Activated CD4-positive, alpha-beta T cell treated with anti-CD3 and anti-CD28 coated beads, Interleukin-2, amount 10 ng/mL, durations not matched to agents 24 days and 14 days (primary cell): Measurements from ENCODE around the gene CTSA. TPM values are rescaled to one million over a fixed set of nuclear protein-coding genes. Genes with fewer than 3 reads are reported as not detected.
A peak's percentile ranks its signal among the peaks of the same experiment; 100 is the strongest.
"Not testable (repeated sequence)": the region's sequence is repeated elsewhere in the genome, so short reads cannot be mapped to it uniquely, and the experiment has no call there.

Experiments
- DNase-seq: peaks from one replicate; pipeline ENCODE4 v3.0.0; 2022
- H3K27ac Mint-ChIP-seq: one replicate; pipeline ENCODE4 v1.8.0; 2022; ENCODE audit warnings: mild to moderate bottlenecking, mixed read lengths
- H3K27me3 Mint-ChIP-seq: one replicate; pipeline ENCODE4 v1.8.0; 2022; ENCODE audit warnings: mixed read lengths
- H3K36me3 Mint-ChIP-seq: one replicate; pipeline ENCODE4 v1.8.0; 2022; ENCODE audit warnings: low read depth, mild to moderate bottlenecking, mixed read lengths
- H3K4me1 Mint-ChIP-seq: one replicate; pipeline ENCODE4 v1.8.0; 2021; ENCODE audit warnings: mixed read lengths
- H3K4me3 Mint-ChIP-seq: one replicate; pipeline ENCODE4 v1.8.0; 2022; ENCODE audit warnings: mild to moderate bottlenecking, moderate library complexity, mixed read lengths
- H3K9me3 Mint-ChIP-seq: one replicate; pipeline ENCODE4 v1.8.0; 2021; ENCODE audit warnings: mixed read lengths
- intact Hi-C: fragments of 100-400 bp; cut with micrococcal nuclease; formaldehyde crosslinking; loops from one replicate; pipeline ENCODE4 v1.15.1; 2023
- total RNA-seq: library from RNA; stranded (reverse); gene quantifications from 2 replicates; pipeline ENCODE4 v1.2.3, GENCODE V29; 2022

The CTSA gene
- total RNA-seq, 1 donor from 2014 or later = 50.8 TPM

DNA sequence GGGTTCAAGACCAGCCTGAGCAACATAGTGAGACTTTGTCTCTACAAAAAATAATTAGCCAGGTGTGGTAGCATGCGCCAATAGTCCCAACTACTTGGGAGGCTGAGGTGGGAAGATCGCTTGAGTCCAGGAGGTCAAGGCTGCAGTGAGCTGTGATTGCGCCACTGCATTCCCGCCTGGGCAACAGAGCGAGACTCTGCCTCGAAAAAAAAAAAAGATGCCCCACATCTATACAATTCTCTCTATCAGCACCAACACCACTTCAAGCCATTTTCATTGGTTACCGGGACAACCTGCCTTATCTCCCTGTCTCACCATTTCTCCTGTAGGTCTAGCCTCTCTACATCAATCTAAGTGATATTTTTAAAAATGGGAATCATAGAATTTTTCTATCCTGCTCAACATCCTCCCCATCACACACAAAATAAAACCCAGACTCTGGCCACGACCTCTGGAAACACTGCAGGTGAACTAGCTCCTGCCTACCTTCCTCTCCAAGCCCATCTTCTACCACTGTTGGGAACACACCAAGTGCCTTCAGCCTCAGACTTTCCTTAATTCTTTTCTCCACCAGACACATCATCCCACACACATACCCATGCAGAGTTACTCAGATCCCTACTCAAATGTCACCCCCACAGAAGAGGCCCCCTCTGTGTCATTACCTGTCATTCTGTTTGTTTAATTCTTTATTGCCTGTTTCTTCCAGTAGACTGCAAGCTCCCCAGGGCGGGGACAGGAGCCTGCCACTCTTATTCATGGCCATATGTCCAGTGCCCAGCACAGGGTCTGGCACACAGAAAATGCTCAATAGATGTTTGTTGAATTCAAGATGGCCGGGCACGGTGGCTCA, 30.4 kb downstream of the CTSA start:
- peaks cover 5% of the 10 kb centered on the region for H3K4me1 Mint-ChIP-seq
- H3K27me3 Mint-ChIP-seq = peaks cover 19% of the 10 kb centered on the region
- no peak for DNase-seq
- intact Hi-C loops = no loop called here
- H3K36me3 Mint-ChIP-seq = no peaks in the 10 kb centered on the region
- no peak overlapping the region for H3K27ac Mint-ChIP-seq
- H3K4me3 Mint-ChIP-seq = no peak overlapping the region
- no peaks in the 10 kb centered on the region for H3K9me3 Mint-ChIP-seq

DNA sequence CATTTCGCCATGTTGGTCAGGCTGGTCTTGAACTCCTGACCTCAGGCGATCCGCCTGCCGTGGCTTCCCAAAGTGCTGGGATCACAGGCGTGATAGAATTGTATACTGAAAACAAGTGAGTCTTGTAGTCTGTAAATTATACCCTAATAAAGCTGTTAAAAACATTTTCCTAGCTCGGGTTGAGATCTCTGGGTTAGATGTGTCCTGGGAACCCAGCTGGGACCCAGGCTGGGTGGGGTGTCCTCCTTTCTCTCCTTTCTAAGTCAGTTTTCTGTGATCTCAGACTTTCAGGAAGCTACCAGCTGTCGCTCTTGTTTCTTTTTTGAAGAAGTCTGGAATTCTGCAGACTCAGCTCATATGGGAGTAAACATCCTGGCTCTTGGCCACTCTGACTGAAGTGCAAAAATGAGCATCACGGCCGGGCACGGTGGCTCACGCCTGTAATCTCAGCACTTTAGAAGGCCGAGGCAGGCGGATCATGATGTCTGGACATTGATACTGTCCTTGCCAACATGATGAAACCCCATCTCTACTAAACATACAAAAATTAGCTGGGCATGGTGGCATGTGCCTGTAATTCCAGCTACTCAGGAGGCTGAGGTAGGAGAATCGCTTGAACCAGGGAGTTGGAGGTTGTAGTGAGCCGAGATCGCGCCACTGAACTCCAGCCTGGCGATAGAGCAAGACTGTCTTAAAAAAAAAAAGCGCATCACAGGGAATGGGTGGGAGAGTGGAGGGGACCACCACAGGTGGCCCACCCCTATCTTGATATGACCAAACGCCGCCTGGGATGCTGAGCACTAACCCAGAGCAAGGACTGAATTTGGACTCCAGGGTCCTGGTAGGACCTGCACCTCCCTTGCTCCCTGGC, 33.5 kb downstream of the CTSA start:
- Mint-ChIP-seq H3K9me3 (no peaks in the 10 kb centered on the region), H3K27me3 (peaks cover 16% of the 10 kb centered on the region), H3K4me1 (peaks cover 5% of the 10 kb centered on the region), H3K36me3 (no peaks in the 10 kb centered on the region), H3K4me3 (no peak overlapping the region), H3K27ac (peak overlapping the region; percentile 18)
- intact Hi-C loops = no loop called here
- DNase-seq = no peak

DNA sequence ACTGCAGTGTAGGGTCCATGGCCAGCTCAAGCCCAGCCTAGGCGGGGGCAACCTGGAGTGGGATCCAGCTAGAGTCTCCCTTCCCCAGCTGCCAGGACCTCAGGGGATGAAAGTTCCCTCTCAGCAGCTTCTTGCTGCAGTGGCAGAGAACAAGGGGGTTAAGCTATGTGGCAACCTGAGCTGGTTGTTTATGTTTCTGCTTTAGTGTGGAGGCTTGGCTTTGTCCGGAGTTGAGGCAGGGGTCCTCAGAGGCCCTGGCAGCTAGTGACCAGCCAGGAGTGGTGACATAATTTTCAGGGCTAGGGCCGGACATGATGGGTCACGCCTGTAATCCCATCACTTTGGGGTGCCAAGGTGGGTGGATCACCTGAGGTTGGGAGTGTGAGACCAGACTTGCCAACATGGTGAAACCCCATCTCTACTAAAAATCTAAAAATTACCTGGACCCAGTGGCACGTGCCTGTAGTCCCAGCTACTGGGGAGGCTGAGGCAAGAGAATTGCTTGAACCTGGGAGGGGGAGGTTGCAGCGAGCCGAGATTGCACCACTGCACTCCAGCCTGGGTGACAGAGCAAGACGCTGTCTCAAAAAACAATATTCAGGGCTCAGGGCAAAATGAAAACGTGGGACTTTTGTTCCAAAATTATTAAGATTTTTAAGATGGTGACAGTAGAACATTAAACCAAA, 34.8 kb downstream of the CTSA start:
- Mint-ChIP-seq H3K27me3 (peaks cover 14% of the 10 kb centered on the region), H3K4me3 (no peak overlapping the region), H3K36me3 (no peaks in the 10 kb centered on the region), H3K9me3 (no peaks in the 10 kb centered on the region), H3K4me1 (peaks cover 5% of the 10 kb centered on the region), H3K27ac (no peak overlapping the region)
- intact Hi-C loops = no loop called here
- no peak for DNase-seq

DNA sequence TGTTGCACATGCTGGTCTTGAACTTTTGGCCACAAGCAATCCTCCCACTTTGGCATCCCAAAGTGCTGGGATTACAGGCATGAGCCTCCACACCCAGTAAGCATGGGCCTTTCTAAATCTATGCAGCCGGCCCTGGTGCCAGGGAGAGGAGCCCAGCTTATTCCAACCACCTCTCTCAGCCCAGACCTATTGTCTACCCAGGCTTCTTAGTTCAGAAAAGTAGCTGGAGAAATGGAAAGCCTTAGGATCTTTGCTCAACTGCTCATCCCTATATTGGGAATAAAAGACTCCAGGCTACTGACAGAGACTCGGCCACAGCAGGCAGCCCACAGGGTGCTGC, 35.6 kb downstream of the CTSA start:
- Mint-ChIP-seq H3K27me3 (peaks cover 9% of the 10 kb centered on the region), H3K4me3 (no peak overlapping the region), H3K4me1 (peaks cover 3% of the 10 kb centered on the region), H3K9me3 (no peaks in the 10 kb centered on the region), H3K27ac (no peak overlapping the region), H3K36me3 (no peaks in the 10 kb centered on the region)
- no peak for DNase-seq
- intact Hi-C loops = no loop called here

DNA sequence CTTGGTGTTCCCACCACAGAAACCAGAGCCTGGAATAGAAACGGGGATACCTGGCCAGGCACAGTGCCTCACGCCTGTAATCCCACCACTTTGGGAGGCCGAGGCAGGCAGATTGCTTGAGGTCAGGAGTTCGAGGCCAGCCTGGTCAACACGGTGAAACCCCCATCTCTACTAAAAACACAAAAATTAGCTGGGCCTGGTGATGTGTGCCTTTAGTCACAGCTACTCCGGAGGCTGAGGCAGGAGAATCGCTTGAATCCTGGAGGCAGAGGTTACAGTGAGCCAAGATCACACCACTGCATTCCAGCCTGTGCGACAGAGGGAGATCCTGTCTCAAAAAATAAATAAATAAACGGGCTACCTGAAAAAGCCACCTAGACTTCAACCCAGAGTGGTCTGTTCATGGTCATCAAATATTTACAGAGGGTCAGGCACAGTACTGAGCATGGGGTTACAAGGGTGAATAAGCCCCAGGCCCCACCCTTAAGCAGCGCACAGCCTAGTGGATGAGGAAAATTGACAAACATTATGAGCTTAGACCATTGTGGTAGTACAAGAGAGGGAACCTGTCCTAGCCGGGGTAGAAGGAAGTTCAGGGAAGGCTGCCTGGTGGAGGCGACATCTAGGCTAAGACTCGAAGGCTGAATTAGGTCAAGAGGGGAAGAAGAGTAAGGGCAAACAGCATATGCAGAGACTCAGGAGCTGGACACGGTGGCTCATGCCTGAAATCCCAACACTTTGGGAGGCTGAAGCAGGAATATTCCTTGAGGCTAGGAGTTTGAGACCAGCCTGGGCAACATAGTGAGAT, 36.1 kb downstream of the CTSA start:
- Mint-ChIP-seq H3K4me1 (peaks cover 2% of the 10 kb centered on the region), H3K4me3 (no peak overlapping the region), H3K27me3 (peaks cover 7% of the 10 kb centered on the region), H3K27ac (no peak overlapping the region), H3K9me3 (no peaks in the 10 kb centered on the region), H3K36me3 (no peaks in the 10 kb centered on the region)
- no peak for DNase-seq
- intact Hi-C loops = no loop called here

DNA sequence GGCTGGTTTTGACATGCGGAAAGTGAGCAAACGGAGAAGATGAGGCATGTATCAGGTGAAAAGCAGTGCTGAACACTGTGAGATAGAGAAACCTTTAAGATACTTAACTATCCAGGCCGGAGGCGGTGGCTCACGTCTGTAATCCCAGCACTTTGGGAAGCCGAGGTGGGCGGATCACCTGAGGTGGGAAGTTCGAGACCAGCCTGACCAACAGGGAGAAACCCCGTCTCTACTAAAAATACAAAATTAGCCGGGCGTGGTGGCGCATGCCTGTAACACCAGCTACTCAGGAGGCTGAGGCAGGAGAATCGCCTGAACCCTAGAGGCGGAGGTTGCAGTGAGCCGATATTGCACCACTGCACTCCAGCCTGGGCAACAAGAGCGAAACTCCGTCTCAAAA, 40.5 kb downstream of the CTSA start:
- H3K27ac Mint-ChIP-seq, H3K9me3 Mint-ChIP-seq, H3K27me3 Mint-ChIP-seq, DNase-seq, H3K4me3 Mint-ChIP-seq, H3K4me1 Mint-ChIP-seq, H3K36me3 Mint-ChIP-seq: not testable (repeated sequence)
- intact Hi-C loops = loop anchor here (5.0 kb wide), 1 partner anchor 119 kb away; the partner anchor contains the start of gene UBE2C

DNA sequence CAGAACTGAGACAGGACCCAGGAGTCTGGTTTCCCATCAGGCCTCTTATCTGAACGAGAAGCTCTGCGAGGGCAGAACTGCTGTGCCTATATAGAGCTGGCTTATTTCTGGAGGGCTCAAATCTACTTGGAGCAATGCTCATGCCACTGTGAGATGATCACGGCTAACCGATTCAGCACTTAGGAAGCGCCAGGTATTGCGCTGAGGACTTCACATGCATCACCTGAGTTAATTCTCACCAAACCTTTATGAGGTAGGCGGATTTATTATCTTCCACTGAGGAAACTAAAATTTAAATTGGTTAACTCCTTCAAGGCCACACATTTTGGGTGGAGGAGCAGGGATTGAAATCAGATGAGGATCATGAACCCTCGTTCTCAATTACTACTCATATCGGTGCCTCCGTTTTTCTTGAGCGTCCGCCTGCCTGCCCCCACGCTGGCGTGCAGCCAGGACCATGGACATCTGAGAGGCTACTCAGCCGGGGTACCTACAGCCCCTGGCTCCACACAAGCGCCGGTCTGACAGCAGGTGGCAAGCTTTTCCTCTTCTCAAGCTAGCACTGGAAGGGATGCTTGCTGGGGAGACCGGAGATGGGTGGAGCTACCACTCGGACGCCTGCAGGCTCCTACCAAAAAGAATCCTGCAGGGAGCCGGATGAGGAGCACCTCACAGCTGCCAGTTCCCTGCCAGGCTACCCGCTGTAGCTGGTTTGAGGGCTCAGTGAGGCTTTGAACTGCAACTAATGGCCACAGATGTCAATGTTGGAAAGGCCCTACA, 42.3 kb downstream of the CTSA start:
- DNase-seq = peak; percentile 89
- H3K4me1 Mint-ChIP-seq = peaks cover 20% of the 10 kb centered on the region
- intact Hi-C loops = loop anchor here (2.0 to 5.0 kb wide), 3 partner anchors 43 to 121 kb away; partner anchors contain the start of genes CTSA, NEURL2, UBE2C and ZSWIM1
- peak overlapping the region; percentile 99 for H3K4me3 Mint-ChIP-seq
- H3K36me3 Mint-ChIP-seq = peaks cover 12% of the 10 kb centered on the region
- no peaks in the 10 kb centered on the region for H3K9me3 Mint-ChIP-seq
- H3K27me3 Mint-ChIP-seq = no peaks in the 10 kb centered on the region
- H3K27ac Mint-ChIP-seq = peak overlapping the region; percentile 99

DNA sequence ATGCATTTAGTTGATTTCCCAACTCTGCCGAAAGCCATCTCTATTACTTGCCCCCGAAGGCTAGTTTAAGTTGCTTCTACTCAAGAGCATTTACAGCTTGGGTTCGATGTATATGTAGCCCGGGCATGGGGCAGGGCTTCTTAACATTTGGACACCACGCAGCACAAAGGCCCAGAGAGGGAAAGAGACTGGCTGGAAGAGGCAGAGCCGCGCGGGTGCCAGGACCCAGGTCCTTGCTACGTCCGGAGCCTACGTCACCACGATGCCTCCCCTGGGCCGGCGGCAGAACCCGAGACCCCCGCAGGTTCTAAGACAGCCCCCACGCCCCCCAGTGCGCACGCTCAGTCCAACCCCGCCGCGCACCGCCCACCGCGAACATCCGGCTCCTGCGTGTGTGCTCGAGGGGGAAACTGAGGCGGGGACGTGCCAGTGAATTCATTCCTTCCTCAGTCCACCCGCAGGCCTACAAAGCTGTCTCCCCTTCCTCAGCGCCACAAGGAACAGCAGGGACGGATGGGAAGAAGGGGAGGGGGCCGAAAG, 43.0 kb downstream of the CTSA start:
- H3K27ac Mint-ChIP-seq = peak overlapping the region; percentile 99
- peaks cover 17% of the 10 kb centered on the region for H3K36me3 Mint-ChIP-seq
- H3K9me3 Mint-ChIP-seq = no peaks in the 10 kb centered on the region
- no peak for DNase-seq
- H3K27me3 Mint-ChIP-seq = no peaks in the 10 kb centered on the region
- intact Hi-C loops = loop anchor here (2.0 to 5.0 kb wide), 3 partner anchors 43 to 122 kb away; partner anchors contain the start of genes CTSA, NEURL2, UBE2C and ZSWIM1
- H3K4me1 Mint-ChIP-seq = peaks cover 21% of the 10 kb centered on the region
- H3K4me3 Mint-ChIP-seq = peak overlapping the region; percentile 99

DNA sequence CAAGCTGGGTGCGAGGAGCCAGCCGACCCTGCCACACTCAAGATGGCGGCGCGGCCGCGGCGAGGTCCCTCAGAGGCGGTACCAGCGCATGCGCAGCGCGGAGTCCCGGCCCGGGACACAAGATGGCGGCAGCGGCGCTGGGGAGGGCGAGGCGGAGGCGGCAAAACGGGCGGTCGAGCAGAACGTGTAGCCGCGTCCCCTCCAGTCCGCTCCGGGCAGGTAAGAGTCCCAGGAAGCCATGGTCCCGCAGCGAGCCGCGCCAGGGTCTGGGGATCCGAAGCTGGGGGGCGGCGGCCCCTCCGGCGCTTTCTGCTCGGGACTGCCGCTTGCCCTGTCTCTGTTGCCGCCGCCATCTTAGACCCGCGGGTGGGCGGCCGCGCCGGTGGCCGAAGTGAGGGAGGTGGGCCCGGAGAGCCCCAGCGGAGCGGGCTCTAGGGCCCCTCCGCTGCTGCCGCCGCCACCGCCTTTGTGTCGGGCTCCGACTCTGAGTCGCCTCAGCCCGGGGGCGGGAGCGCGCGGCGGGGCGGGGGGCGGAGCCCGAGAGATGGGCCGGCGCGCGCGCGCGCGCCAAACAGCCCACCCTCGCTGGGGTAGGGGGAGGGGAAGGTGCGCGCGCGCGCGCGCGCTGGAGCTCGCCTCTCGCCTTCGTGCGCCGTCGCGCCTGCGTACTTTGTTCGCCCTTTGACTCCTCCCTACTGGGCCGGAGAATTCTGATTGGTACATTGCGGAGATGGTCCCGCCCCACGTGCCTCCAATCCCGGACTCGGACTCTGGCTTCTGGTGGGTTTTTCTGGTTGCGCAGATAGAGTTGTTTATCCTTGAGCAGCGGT, 43.7 kb downstream of the CTSA start, which contains the start of gene PCIF1:
PCIF1 (plus strand) TSS at position 98 of the 830 bp plus-strand sequence. CDS start 4,317 bp downstream, outside the sequence.
- Mint-ChIP-seq H3K9me3 (no peaks in the 10 kb centered on the region), H3K27me3 (no peaks in the 10 kb centered on the region), H3K4me3 (peak within 1 kb of the TSS; percentile 99), H3K4me1 (peaks cover 21% of the 10 kb centered on the region), H3K27ac (peak within 1 kb of the TSS; percentile 99), H3K36me3 (peaks cover 24% of the 10 kb centered on the region)
- DNase-seq = peak; percentile 99
- intact Hi-C loops = loop anchor here (1.0 to 5.0 kb wide), 8 partner anchors 24 to 154 kb away; partner anchors contain the start of genes ACOT8, CTSA, NCOA5 and NEURL2

DNA sequence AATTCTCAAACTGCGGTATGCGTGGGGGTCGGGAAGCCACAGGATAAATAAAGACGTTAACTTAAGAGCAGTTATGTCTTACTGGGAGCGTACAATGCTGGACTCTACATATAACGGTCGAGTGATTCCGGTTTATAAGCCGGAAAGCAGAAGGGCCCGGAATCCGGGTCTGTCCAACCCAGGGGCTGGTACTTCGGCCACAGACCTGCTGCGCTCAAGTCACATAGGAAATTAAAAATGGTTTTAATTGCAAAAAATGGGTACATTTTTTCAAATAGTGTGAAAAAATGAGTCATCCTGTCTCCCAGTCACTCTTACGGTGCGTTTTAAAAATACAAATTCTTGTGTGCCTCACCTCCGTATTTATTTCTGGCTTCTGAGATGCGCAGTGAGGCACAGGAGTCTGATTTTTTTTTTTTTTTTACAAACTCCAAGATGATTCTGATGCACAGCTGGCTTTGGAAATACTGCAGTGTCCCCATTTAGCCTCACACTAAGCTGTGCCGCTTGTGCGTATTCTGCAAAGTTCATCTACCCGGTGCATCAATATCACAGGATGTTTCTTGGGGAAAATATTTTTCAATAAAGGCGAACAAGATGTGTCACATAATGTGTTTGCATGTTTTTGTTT, 44.4 kb downstream of the CTSA start:
- no peaks in the 10 kb centered on the region for H3K27me3 Mint-ChIP-seq
- DNase-seq = no peak
- no peaks in the 10 kb centered on the region for H3K9me3 Mint-ChIP-seq
- peaks cover 28% of the 10 kb centered on the region for H3K36me3 Mint-ChIP-seq
- H3K4me3 Mint-ChIP-seq = peak overlapping the region; percentile 99
- intact Hi-C loops = loop anchor here (1.0 to 2.0 kb wide), 7 partner anchors 24 to 154 kb away; partner anchors contain the start of genes ACOT8, CTSA, NCOA5 and NEURL2
- peaks cover 21% of the 10 kb centered on the region for H3K4me1 Mint-ChIP-seq
- H3K27ac Mint-ChIP-seq = peak overlapping the region; percentile 88

DNA sequence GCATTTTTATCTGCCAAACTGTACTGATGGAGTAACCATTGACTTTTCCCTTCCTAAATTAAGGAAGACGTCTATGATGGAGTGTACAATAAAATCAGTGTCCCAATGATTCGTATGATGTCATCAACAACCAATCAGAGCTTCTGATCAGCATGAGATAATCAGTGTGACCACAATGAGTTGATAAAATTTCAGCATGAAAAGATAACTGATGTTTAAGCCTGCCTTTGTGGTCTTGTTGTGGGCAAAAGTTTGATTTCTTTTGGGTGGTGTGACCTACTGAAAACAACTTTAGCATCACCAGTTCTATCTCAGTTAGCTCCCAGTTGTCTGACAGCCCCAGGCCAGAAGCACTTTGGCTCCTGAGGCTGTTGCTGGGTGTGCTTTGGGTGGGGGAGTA, 46.6 kb downstream of the CTSA start:
- no peaks in the 10 kb centered on the region for H3K9me3 Mint-ChIP-seq
- DNase-seq = no peak
- H3K4me1 Mint-ChIP-seq = peaks cover 21% of the 10 kb centered on the region
- intact Hi-C loops = no loop called here
- peak overlapping the region; percentile 64 for H3K27ac Mint-ChIP-seq
- no peaks in the 10 kb centered on the region for H3K27me3 Mint-ChIP-seq
- H3K36me3 Mint-ChIP-seq = peaks cover 32% of the 10 kb centered on the region
- peak overlapping the region; percentile 57 for H3K4me3 Mint-ChIP-seq
